ENCODE data around the gene SLC10A7.

DNA sequence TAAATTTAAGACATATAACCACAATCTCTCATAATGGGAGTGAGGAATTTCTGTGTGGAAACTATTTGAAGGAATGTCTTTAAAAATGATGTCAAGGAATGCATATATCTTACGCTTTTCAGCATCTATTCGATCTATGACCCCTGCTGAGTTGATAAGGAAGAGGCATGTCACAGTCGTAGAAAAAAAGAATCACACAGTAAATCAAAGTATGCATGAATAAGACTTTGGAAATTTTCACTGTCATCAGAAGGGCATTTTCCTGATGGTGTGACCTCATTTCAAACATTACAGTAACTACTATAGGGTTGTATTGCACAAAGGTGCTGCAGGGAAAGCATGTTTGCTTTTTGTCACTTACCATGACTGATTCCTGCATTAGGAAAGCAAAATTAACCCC is 265.9 kb downstream of the SLC10A7 start:
- TF ChIP-seq, protein P1, sequence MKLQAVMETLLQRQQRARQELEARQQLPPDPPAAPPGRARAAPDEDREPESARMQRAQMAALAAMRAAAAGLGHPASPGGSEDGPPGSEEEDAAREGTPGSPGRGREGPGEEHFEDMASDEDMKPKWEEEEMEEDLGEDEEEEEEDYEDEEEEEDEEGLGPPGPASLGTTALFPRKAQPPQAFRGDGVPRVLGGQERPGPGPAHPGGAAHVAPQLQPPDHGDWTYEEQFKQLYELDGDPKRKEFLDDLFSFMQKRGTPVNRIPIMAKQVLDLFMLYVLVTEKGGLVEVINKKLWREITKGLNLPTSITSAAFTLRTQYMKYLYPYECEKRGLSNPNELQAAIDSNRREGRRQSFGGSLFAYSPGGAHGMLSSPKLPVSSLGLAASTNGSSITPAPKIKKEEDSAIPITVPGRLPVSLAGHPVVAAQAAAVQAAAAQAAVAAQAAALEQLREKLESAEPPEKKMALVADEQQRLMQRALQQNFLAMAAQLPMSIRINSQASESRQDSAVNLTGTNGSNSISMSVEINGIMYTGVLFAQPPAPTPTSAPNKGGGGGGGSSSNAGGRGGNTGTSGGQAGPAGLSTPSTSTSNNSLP (IDR thresholded peaks at IDR 0.05; ENCODE audit: borderline replicate concordance, low read depth, low read length): no peak
- no peak for TF ChIP-seq POLR2AphosphoS2 (IDR thresholded peaks at IDR 0.05; ENCODE audit: low read length)
- no peak for TF ChIP-seq SAFB2 (IDR thresholded peaks at IDR 0.05; ENCODE audit: borderline replicate concordance, low read depth, low read length, severe bottlenecking)
- TF ChIP-seq, protein P2, sequence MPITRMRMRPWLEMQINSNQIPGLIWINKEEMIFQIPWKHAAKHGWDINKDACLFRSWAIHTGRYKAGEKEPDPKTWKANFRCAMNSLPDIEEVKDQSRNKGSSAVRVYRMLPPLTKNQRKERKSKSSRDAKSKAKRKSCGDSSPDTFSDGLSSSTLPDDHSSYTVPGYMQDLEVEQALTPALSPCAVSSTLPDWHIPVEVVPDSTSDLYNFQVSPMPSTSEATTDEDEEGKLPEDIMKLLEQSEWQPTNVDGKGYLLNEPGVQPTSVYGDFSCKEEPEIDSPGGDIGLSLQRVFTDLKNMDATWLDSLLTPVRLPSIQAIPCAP (CRISPR knock-in tag; IDR thresholded peaks at IDR 0.05; ENCODE audit: borderline replicate concordance): no peak
- TF ChIP-seq, protein P3, sequence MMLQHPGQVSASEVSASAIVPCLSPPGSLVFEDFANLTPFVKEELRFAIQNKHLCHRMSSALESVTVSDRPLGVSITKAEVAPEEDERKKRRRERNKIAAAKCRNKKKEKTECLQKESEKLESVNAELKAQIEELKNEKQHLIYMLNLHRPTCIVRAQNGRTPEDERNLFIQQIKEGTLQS (IDR thresholded peaks at IDR 0.05): no peak
- TF ChIP-seq, protein P3 (CRISPR knock-in tag; conservative IDR thresholded peaks at IDR 0.05): no peak
- no peak for TF ChIP-seq EP300 (IDR thresholded peaks at IDR 0.05; ENCODE audit: low read length)
- TF ChIP-seq, protein P4, sequence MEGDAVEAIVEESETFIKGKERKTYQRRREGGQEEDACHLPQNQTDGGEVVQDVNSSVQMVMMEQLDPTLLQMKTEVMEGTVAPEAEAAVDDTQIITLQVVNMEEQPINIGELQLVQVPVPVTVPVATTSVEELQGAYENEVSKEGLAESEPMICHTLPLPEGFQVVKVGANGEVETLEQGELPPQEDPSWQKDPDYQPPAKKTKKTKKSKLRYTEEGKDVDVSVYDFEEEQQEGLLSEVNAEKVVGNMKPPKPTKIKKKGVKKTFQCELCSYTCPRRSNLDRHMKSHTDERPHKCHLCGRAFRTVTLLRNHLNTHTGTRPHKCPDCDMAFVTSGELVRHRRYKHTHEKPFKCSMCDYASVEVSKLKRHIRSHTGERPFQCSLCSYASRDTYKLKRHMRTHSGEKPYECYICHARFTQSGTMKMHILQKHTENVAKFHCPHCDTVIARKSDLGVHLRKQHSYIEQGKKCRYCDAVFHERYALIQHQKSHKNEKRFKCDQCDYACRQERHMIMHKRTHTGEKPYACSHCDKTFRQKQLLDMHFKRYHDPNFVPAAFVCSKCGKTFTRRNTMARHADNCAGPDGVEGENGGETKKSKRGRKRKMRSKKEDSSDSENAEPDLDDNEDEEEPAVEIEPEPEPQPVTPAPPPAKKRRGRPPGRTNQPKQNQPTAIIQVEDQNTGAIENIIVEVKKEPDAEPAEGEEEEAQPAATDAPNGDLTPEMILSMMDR (IDR thresholded peaks at IDR 0.05 in 2 of 3, conservative IDR thresholded peaks at IDR 0.05 in 1 of 3; ENCODE audit: insufficient read depth in 2 of 3, low read depth in 1 of 3, low read length in 3 of 3): no peak
- no peak for TF ChIP-seq CEBPB (tag; IDR thresholded peaks at IDR 0.05)
- no peak for TF ChIP-seq RFX1 (IDR thresholded peaks at IDR 0.05)
- no peak for TF ChIP-seq SMAD1 (IDR thresholded peaks at IDR 0.05; ENCODE audit: low read depth, low read length, partially characterized antibody)
- no peak for TF ChIP-seq NFE2 (IDR thresholded peaks at IDR 0.05; ENCODE audit: low read depth)
- TF ChIP-seq, protein P5, sequence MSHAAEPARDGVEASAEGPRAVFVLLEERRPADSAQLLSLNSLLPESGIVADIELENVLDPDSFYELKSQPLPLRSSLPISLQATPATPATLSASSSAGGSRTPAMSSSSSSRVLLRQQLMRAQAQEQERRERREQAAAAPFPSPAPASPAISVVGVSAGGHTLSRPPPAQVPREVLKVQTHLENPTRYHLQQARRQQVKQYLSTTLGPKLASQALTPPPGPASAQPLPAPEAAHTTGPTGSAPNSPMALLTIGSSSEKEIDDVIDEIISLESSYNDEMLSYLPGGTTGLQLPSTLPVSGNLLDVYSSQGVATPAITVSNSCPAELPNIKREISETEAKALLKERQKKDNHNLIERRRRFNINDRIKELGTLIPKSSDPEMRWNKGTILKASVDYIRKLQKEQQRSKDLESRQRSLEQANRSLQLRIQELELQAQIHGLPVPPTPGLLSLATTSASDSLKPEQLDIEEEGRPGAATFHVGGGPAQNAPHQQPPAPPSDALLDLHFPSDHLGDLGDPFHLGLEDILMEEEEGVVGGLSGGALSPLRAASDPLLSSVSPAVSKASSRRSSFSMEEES (CRISPR knock-in tag; IDR thresholded peaks at IDR 0.05): no peak

Data from K562 (cell line).